Posterior vena cava (tissue), 2 donors: ENCODE results near the gene ZNF775. TPM values are rescaled to one million over a fixed set of nuclear protein-coding genes. Genes with fewer than 3 reads are reported as not detected.

Experiments used
- DNase-seq: peaks from one replicate; pipeline ENCODE4 v3.0.0-alpha.2; 2020; ENCODE audit warnings: low spot score
- intact Hi-C, 2 donors: fragments of 100-400 bp; cut with DNase I; formaldehyde crosslinking; loops; one replicate each; pipeline versions ENCODE4 v1.14.1 to v1.14.2; 2022 to 2023
- total RNA-seq, 2 donors: library from RNA; stranded (reverse); fragmentation: NEBNext Ultra II Directional; extraction: Animal tissue kit (Norgen Biotek cat#: 25700); gene quantifications; one replicate each; pipeline ENCODE4 v1.2.1, GENCODE V29; 2021
- donor health status: DM: yes; HTN: yes; CAD: no.
- donor health status: DM: yes; HTN: yes; CAD: no.

Gene ZNF775
- total RNA-seq, 2 donors from 2014 or later, result 4.6 to 5.0 TPM

GRCh38 chr7:150396851-150397260 is 17.7 kb downstream of the ZNF775 start:
- intact Hi-C loops, result no loop called here
- DNase-seq, result peak; percentile 72

GRCh38 chr7:150397346-150398107 is 18.4 kb downstream of the ZNF775 start:
- peak; percentile 73 for DNase-seq
- intact Hi-C loops, result no loop called here

- peak; percentile 74 for DNase-seq
- intact Hi-C loops, result no loop called here
Measured at GRCh38 chr7:150398108-150398964, 19.2 kb downstream of the ZNF775 start.

GRCh38 chr7:150398965-150399320 is 19.8 kb downstream of the ZNF775 start:
- DNase-seq, result peak; percentile 54
- intact Hi-C loops, result no loop called here

- intact Hi-C loops, result no loop called here
Measured at GRCh38 chr7:150399421-150400007, 20.4 kb downstream of the ZNF775 start.

GRCh38 chr7:150400008-150400787 is 21.1 kb downstream of the ZNF775 start:
- DNase-seq, result no peak
- intact Hi-C loops, result no loop called here

More at GRCh38 chr7:150399421-150400007, 20.4 kb downstream of the ZNF775 start:
- no peak for DNase-seq

GRCh38 chr7:150400788-150401423 is 21.8 kb downstream of the ZNF775 start:
- peak; percentile 74 for DNase-seq
- intact Hi-C loops, result no loop called here

- intact Hi-C loops, result no loop called here
- no peak for DNase-seq
Measured at GRCh38 chr7:150401424-150401790, 22.3 kb downstream of the ZNF775 start.

- intact Hi-C loops, result no loop called here
- no peak for DNase-seq
Measured at GRCh38 chr7:150401861-150402631, 22.9 kb downstream of the ZNF775 start.

GRCh38 chr7:150402671-150403321 is 23.7 kb downstream of the ZNF775 start:
- DNase-seq, result peak; percentile 64
- intact Hi-C loops, result no loop called here

- intact Hi-C loops, result no loop called here
- DNase-seq, result peak; percentile 43
Measured at GRCh38 chr7:150403376-150404171, 24.4 kb downstream of the ZNF775 start.

- peak; percentile 60 for DNase-seq
- intact Hi-C loops, result no loop called here
Measured at GRCh38 chr7:150404172-150404804, 25.2 kb downstream of the ZNF775 start.

GRCh38 chr7:150404805-150405583 is 25.9 kb downstream of the ZNF775 start:
- DNase-seq, result peak; percentile 97

GRCh38 chr7:150405584-150406311 is 26.6 kb downstream of the ZNF775 start:
- DNase-seq, result peak; percentile 89
- intact Hi-C loops, result loop anchor here in 1 of 2 donors (5.0 kb wide), 1 partner anchor 33 kb away; no protein-coding TSS in a partner anchor

More at GRCh38 chr7:150404805-150405583, 25.9 kb downstream of the ZNF775 start:
- intact Hi-C loops, result loop anchor here in 1 of 2 donors (5.0 kb wide), 1 partner anchor 33 kb away; no protein-coding TSS in a partner anchor

GRCh38 chr7:150406312-150406566 is 27.1 kb downstream of the ZNF775 start:
- no peak for DNase-seq
- intact Hi-C loops, result loop anchor here in 1 of 2 donors (5.0 kb wide), 1 partner anchor 34 kb away; no protein-coding TSS in a partner anchor
